DMS79 treated with DMSO at 0.1 percent for 48 hours (cell line): Measurements from ENCODE around the gene DCTN1.
"Not testable (repeated sequence)": the region's sequence is repeated elsewhere in the genome, so short reads cannot be mapped to it uniquely, and the experiment has no call there.

Experiments
- DNase-seq: peaks from one replicate; lab custom pipeline; 2025; lab: John Stamatoyannopoulos, UW

Gene DCTN1

GRCh38 chr2:74379851-74380789 is at the start of gene DCTN1:
DCTN1 (minus strand) TSS chr2:74380311; CDS start chr2:74380037, 274 bp downstream.
- DNase-seq, result peak; percentile 26

- DNase-seq, result no peak
These were observed 48.6 kb upstream of the DCTN1 start for GRCh38 chr2:74428675-74429074.

GRCh38 chr2:74427551-74427950 is 47.4 kb upstream of the DCTN1 start:
- no peak for DNase-seq

GRCh38 chr2:74426181-74426758 is 46.2 kb upstream of the DCTN1 start:
- DNase-seq, result no peak

- DNase-seq, result no peak
These were observed 45.4 kb upstream of the DCTN1 start for GRCh38 chr2:74425523-74425922.

GRCh38 chr2:74424995-74425406 is 44.9 kb upstream of the DCTN1 start:
- DNase-seq, result no peak

GRCh38 chr2:74424139-74424992 is 44.3 kb upstream of the DCTN1 start:
- no peak for DNase-seq

- no peak for DNase-seq
These were observed 43.4 kb upstream of the DCTN1 start for GRCh38 chr2:74423231-74424095.

GRCh38 chr2:74421221-74421870 is 41.2 kb upstream of the DCTN1 start, which contains the start of the genes C2orf81 and WDR54:
C2orf81 (minus strand) TSS chr2:74421619; CDS start chr2:74421560, 59 bp downstream.
WDR54 (plus strand) TSS chr2:74421730; CDS start chr2:74422154, 424 bp downstream.
- peak; percentile 93 for DNase-seq

- not testable (repeated sequence) for DNase-seq
These were observed 40.5 kb upstream of the DCTN1 start for GRCh38 chr2:74420443-74421103.

GRCh38 chr2:74420006-74420405 is 39.9 kb upstream of the DCTN1 start:
- no peak for DNase-seq

GRCh38 chr2:74419345-74419744 is 39.2 kb upstream of the DCTN1 start:
- DNase-seq, result no peak

- DNase-seq, result no peak
These were observed 38.2 kb upstream of the DCTN1 start for GRCh38 chr2:74418312-74418711.

GRCh38 chr2:74417763-74418162 is 37.7 kb upstream of the DCTN1 start:
- DNase-seq, result no peak

- no peak for DNase-seq
These were observed 37.1 kb upstream of the DCTN1 start for GRCh38 chr2:74417197-74417596.

GRCh38 chr2:74416778-74417177 is 36.7 kb upstream of the DCTN1 start:
- DNase-seq, result no peak

- no peak for DNase-seq
These were observed 35.8 kb upstream of the DCTN1 start for GRCh38 chr2:74415762-74416395.

GRCh38 chr2:74414881-74415761 is 35.0 kb upstream of the DCTN1 start:
- DNase-seq, result no peak

- no peak for DNase-seq
These were observed 34.3 kb upstream of the DCTN1 start for GRCh38 chr2:74414441-74414840.
